Esophagus muscularis mucosa (tissue), 4 donors: ENCODE measurements around the gene SGCG. TPM values are rescaled to one million over a fixed set of nuclear protein-coding genes. Genes with fewer than 3 reads are reported as not detected.

Experiments
- DNase-seq: peaks from one replicate; pipeline ENCODE4 v3.0.0-alpha.2; 2017; ENCODE audit errors: extremely low spot score
- H3K27ac ChIP-seq, 4 donors: fragments of 200-600 bp; sonication (generic); replicated peaks in 1 of 4; 1 replicate in 3 of 4; 2 replicates in 1 of 4; pipeline ENCODE4 v1.5.1; 2016 to 2019; ENCODE audit warnings: mild to moderate bottlenecking in 1 of 4
- H3K27me3 ChIP-seq, 4 donors: fragments of 200-600 bp; sonication (generic); one replicate each; pipeline versions ENCODE4 v1.5.1 to v1.6.0; 2016 to 2019
- H3K36me3 ChIP-seq, 4 donors: fragments of 200-600 bp; sonication (generic); one replicate each; pipeline ENCODE4 v1.5.1; 2016 to 2019
- H3K4me1 ChIP-seq, 4 donors: fragments of 200-600 bp; sonication (generic); one replicate each; pipeline ENCODE4 v1.5.1; 2016 to 2019
- H3K4me3 ChIP-seq, 4 donors: fragments of 200-600 bp; sonication (generic); 1 replicate in 2 of 4; 2 replicates in 2 of 4; pipeline ENCODE4 v1.5.1; 2016 to 2019; ENCODE audit warnings: mild to moderate bottlenecking in 4 of 4, moderate library complexity in 1 of 4
- H3K9me3 ChIP-seq, 4 donors: fragments of 200-600 bp; sonication (generic); 1 replicate in 3 of 4; 2 replicates in 1 of 4; pipeline ENCODE4 v1.5.1; 2016 to 2019
- EP300 ChIP-seq: sonication (generic); formaldehyde crosslinking; IDR thresholded peaks from one replicate; pipeline ENCODE4 v1.6.1; 2017; ENCODE audit warnings: antibody characterized with exemption
- POLR2A ChIP-seq: fragments of 450-650 bp; IDR thresholded peaks from one replicate; pipeline ENCODE4 v1.6.1; 2017; ENCODE audit warnings: antibody characterized with exemption, moderate library complexity, mild to moderate bottlenecking, low read depth
- POLR2AphosphoS5 ChIP-seq, 2 donors: sonication (generic); formaldehyde crosslinking; IDR thresholded peaks; one replicate each; pipeline ENCODE4 v1.6.1; 2017; ENCODE audit warnings: antibody characterized with exemption in 2 of 2
- WGBS: methylation state at CpG from one replicate; pipeline ENCODE4 v1.1.5; 2018; 5-methylcytosine and 5-hydroxymethylcytosine counted together
- intact Hi-C: fragments of 100-400 bp; cut with DNase I; formaldehyde crosslinking; loops from one replicate; pipeline ENCODE4 v1.15.1; 2023
- total RNA-seq, 4 donors: library from RNA; depleted of rRNA; stranded (reverse); fragments of >200 nt; gene quantifications; one replicate each; pipeline versions ENCODE4 v1.1.0 to v1.2.1, GENCODE V29; 2016
- TF ChIP-seq, protein P1 (sequence below), 3 experiments: fragments of 200-600 bp in 2 of 3; fragments of 450-650 bp in 1 of 3; sonication (generic) in 2 of 3; IDR thresholded peaks; one replicate each; pipeline ENCODE4 v1.5.1; 2017 to 2019; ENCODE audit warnings: antibody characterized with exemption in 3 of 3, mild to moderate bottlenecking in 2 of 3, moderate library complexity in 1 of 3

SGCG gene
- total RNA-seq, 4 donors from 2014 or later, result 0.42 to 1.7 (median 1.1) TPM

DNA sequence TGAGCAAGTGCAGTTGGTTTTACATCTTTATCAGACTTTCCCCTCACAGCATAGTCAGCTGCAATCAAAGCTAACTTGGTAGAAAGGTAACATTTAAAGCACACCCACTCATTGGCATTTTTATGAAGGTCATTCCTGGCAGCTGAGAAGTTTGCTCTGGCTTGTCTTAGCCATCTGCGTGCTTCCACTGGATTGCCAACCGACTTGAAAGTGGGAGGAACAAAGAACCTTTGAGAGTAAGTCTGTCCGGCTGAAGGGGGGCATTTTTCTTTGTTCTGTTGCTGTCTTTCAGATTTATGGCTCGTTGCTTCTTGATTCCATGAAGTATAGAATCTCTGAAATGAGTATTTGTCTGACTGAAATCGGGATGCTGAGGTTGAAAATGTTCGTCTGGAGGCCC lies 149.6 kb downstream of the SGCG start:
- intact Hi-C loops, result no loop called here
- Histone ChIP-seq H3K36me3 (peaks cover 0 to 9% (median 0%) of the 10 kb centered on the region in 4 donors), H3K27me3 (no peaks in the 10 kb centered on the region), H3K4me1 (no peaks in the 10 kb centered on the region), H3K27ac (no peak overlapping the region), H3K4me3 (no peak overlapping the region), H3K9me3 (peaks cover 0 to 3% (median 0%) of the 10 kb centered on the region in 4 donors)
- no peak for DNase-seq
- TF ChIP-seq POLR2AphosphoS5 (IDR thresholded peaks at IDR 0.05) (no peak), POLR2A (no peak), EP300 (no peak)
- TF ChIP-seq, protein P1, sequence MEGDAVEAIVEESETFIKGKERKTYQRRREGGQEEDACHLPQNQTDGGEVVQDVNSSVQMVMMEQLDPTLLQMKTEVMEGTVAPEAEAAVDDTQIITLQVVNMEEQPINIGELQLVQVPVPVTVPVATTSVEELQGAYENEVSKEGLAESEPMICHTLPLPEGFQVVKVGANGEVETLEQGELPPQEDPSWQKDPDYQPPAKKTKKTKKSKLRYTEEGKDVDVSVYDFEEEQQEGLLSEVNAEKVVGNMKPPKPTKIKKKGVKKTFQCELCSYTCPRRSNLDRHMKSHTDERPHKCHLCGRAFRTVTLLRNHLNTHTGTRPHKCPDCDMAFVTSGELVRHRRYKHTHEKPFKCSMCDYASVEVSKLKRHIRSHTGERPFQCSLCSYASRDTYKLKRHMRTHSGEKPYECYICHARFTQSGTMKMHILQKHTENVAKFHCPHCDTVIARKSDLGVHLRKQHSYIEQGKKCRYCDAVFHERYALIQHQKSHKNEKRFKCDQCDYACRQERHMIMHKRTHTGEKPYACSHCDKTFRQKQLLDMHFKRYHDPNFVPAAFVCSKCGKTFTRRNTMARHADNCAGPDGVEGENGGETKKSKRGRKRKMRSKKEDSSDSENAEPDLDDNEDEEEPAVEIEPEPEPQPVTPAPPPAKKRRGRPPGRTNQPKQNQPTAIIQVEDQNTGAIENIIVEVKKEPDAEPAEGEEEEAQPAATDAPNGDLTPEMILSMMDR (IDR thresholded peaks at IDR 0.05), result no peak
- WGBS, result 93% methylated on average over 6 of the region's 6 CpGs

DNA sequence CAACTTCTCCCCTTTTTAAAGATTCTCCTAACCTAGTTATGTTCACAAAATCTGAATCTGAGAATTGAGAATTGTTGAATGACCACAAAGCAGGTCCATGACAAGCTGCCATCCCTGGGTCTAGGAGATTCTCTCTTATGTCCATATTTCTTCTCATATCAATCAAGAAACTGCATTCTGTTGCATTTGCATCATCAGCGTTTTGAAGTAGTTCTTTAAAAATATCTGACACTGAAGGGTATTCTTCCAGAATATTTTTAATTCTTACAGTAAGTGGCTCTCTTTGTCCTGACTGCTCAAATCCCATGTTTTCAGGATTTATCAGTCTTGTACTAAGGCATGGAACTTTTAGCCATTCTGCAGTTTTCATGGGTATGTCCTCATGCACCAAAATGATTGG lies 158.4 kb downstream of the SGCG start:
- WGBS, result 100% methylated on average over 1 of the region's 1 CpG
- Histone ChIP-seq H3K4me3 (no peak overlapping the region), H3K36me3 (peaks cover 14 to 21% (median 17%) of the 10 kb centered on the region in 4 donors), H3K4me1 (peaks cover 0 to 10% (median 5%) of the 10 kb centered on the region in 4 donors), H3K27me3 (no peaks in the 10 kb centered on the region), H3K9me3 (no peaks in the 10 kb centered on the region), H3K27ac (no peak overlapping the region)
- intact Hi-C loops, result no loop called here
- TF ChIP-seq POLR2AphosphoS5 (IDR thresholded peaks at IDR 0.05) (no peak), POLR2A (no peak), EP300 (no peak)
- TF ChIP-seq, protein P1 (IDR thresholded peaks at IDR 0.05), result no peak
- no peak for DNase-seq

DNA sequence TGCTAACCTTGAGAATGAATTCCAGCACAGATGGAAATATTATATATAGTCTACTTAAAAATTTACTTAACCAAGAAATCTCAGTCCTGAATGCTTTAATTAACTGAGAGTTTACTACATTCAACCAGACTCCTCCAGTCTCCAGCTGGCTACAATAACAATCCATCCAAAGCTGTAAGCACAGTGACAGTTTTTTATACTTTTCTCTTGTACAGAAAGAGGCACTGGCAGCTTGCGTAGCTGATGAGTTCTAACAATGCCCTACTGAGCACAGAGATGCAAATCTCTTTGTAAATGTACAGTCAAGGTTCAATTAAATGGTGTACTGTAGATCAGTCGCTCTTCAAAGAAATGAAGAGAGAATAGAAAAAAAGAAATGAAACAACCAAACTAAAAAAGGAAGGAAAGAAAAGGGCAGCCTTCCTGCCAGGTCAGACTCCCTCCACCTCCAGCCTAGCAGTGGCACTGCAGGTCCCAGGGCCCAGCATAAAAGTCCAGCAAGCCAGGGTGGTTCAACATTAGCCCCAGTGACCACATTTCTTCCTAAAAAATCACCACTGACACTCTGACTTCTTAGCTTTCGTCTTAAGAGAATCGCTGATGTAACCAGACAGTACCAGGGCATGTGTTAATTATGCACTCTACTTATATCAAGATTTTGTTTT lies 164.3 kb downstream of the SGCG start:
- no peak for DNase-seq
- 56% methylated on average over 4 of the region's 4 CpGs for WGBS
- intact Hi-C loops, result no loop called here
- no peaks in the 10 kb centered on the region for H3K9me3 ChIP-seq
- peak overlapping the region; percentile 67 to 74 (median 70) for H3K27ac ChIP-seq
- H3K36me3 ChIP-seq, result peaks cover 11 to 34% (median 19%) of the 10 kb centered on the region in 4 donors
- no peak overlapping the region for H3K4me3 ChIP-seq
- peaks cover 14 to 62% (median 52%) of the 10 kb centered on the region in 4 donors for H3K4me1 ChIP-seq
- TF ChIP-seq, protein P1 (IDR thresholded peaks at IDR 0.05), result peak in 1 of 3 experiments; percentile 21
- no peak for TF ChIP-seq POLR2AphosphoS5 (IDR thresholded peaks at IDR 0.05)
- H3K27me3 ChIP-seq, result no peaks in the 10 kb centered on the region

DNA sequence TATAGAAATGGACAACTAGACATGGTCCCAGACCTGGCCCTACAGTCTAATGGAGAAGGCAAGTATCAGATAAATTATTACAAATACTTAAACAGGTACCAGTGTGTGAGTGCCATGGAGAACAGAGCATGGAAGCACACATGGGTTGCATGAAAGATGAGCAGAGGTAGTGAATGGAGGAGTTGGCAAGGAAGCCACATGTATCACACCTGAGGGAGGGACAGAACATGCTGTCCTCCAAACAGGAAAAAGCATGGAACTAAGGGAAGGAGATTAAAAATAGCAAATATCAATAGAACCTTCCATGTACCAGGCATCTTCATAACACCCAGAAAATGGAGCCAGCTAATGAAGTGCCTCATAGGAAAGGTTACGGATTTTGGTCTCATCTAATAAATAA lies 166.8 kb downstream of the SGCG start:
- Histone ChIP-seq H3K4me3 (no peak overlapping the region), H3K36me3 (peaks cover 0 to 26% (median 6%) of the 10 kb centered on the region in 4 donors), H3K27ac (peak overlapping the region; percentile 69 to 80 (median 75)), H3K4me1 (peaks cover 14 to 79% (median 66%) of the 10 kb centered on the region in 4 donors), H3K27me3 (no peaks in the 10 kb centered on the region), H3K9me3 (no peaks in the 10 kb centered on the region)
- TF ChIP-seq POLR2AphosphoS5 (IDR thresholded peaks at IDR 0.05) (no peak), EP300 (peak; percentile 58)
- WGBS, result 88% methylated on average over 1 of the region's 1 CpG
- intact Hi-C loops, result no loop called here
- no peak for DNase-seq

DNA sequence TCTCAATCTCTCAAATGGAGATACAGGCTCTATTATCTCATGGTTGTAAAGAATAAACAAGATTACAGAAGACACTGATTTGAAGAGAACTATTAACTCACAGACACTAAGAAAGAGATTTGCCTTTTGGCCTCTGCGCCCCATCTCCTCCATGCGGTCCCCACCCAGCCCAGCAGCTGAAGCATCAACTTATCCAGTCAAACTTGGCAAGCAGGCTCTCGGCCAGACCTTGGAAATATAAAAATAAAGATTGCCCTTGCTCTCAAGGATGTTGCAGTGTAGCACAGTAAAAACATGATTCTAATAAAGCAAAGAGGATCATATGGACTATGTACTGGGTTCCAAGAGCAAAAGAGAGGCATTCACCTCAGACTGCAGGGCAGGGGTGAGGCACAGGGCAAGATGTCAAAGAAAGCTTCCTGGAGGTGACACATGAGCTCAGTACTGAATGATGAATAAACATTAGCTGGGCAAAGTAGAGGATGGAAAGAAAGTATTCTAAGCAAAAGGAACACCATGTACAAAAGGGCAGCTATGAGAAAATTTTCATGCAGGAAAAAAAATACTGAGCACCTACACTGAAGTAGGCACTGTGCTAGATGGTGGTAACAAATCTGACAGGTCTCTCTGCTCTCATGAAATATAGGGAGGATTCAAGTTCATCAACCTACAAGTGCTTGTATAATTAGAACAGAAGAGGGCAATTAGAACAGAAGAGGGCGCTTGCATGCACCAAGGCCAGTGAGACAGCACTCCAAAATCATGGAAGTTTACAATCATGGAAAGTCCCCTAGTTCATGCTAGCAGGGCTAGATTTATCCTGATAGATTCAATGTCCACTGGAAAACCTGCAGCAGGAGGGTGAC lies 167.7 kb downstream of the SGCG start:
- WGBS, result 60% methylated on average over 4 of the region's 4 CpGs
- no peaks in the 10 kb centered on the region for H3K27me3 ChIP-seq
- peaks cover 14 to 81% (median 66%) of the 10 kb centered on the region in 4 donors for H3K4me1 ChIP-seq
- peaks cover 0 to 32% (median 10%) of the 10 kb centered on the region in 4 donors for H3K36me3 ChIP-seq
- H3K9me3 ChIP-seq, result no peaks in the 10 kb centered on the region
- H3K4me3 ChIP-seq, result no peak overlapping the region
- TF ChIP-seq, protein P1 (IDR thresholded peaks at IDR 0.05), result peak; percentile 20 to 21 (median 21)
- TF ChIP-seq EP300, result peak; percentile 63
- peak; percentile 61 to 75 for TF ChIP-seq POLR2AphosphoS5 (IDR thresholded peaks at IDR 0.05)
- TF ChIP-seq POLR2A, result no peak
- peak overlapping the region; percentile 69 to 80 (median 75) for H3K27ac ChIP-seq
- no peak for DNase-seq
- intact Hi-C loops, result no loop called here
